Endothelial cell of umbilical vein (primary cell): ENCODE results near the gene CCDC57.

Source experiments
- CTCF ChIP-seq, 2 donors: IDR thresholded peaks; 1 replicate in 1 of 2; 2 replicates in 1 of 2; pipeline ENCODE4 v1.5.1; 2011; ENCODE audit warnings: low read length in 2 of 2, mild to moderate bottlenecking in 2 of 2, moderate library complexity in 2 of 2, control low read depth in 1 of 2, inconsistent platforms in 1 of 2, low read depth in 1 of 2; ENCODE audit not compliant: insufficient read depth in 1 of 2; ENCODE audit errors: extremely low read depth in 1 of 2
- EZH2 ChIP-seq: IDR thresholded peaks from 2 replicates; pipeline ENCODE4 v1.6.1; 2012; ENCODE audit warnings: borderline replicate concordance, low read depth, mild to moderate bottlenecking, moderate library complexity, low read length, inconsistent platforms; ENCODE audit not compliant: severe bottlenecking
- GATA2 ChIP-seq: IDR thresholded peaks from 2 replicates; pipeline ENCODE4 v1.7.0; 2011; ENCODE audit warnings: low read depth, mild to moderate bottlenecking, moderate library complexity, mixed read lengths, low read length; ENCODE audit not compliant: insufficient read length, insufficient read depth
- JUN ChIP-seq: IDR thresholded peaks from 2 replicates; pipeline ENCODE4 v1.6.1; 2011; ENCODE audit warnings: borderline replicate concordance, low read depth; ENCODE audit not compliant: insufficient read length, insufficient read depth
- POLR2AphosphoS5 ChIP-seq: IDR thresholded peaks from 2 replicates; pipeline ENCODE4 v1.6.1; 2012; ENCODE audit warnings: low read depth, mild to moderate bottlenecking, control low read depth, low read length, moderate library complexity; ENCODE audit not compliant: insufficient read depth

DNA sequence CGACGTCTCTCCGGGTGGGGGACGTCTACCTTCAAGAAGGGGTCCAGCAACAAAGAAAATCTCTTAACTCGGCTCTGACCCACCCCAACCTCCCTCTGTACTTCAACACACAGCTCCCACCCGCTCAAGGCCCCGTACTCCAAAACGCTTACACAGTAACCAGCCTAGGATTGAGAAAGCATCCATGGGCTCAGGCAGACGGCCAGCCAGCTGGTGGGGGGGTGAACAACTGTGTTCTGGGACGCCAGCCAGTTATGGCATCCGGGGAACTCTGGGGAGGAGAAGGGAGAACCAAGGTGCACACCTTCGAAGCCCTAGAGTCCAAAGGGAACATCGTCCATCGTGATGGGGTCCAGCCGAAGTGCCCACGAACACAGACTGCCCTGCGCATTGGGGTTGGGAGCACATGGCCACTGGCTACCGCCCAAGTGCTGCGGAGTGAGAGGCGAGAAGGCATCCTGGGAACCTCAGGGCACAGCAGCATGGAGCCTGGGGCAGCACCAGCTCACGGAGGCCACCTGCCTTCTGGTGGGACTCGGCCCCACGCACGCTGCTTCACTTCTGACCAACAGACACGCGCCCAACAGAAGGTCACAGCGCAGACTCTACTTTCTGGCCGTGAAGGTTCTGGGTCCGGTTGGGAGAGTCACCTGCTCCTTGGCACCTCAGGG lies 30.5 kb upstream of the CCDC57 start:
- TF ChIP-seq CTCF (IDR thresholded peaks at IDR 0.05; ENCODE audit: extremely low read depth in 1 of 2, insufficient read depth in 1 of 2, low read depth in 1 of 2, low read length in 2 of 2), result no peak
- no peak for TF ChIP-seq EZH2
- no peak for TF ChIP-seq JUN
- no peak for TF ChIP-seq GATA2
- no peak for TF ChIP-seq POLR2AphosphoS5
